ENCODE measurements around the gene BEST3.

DNA sequence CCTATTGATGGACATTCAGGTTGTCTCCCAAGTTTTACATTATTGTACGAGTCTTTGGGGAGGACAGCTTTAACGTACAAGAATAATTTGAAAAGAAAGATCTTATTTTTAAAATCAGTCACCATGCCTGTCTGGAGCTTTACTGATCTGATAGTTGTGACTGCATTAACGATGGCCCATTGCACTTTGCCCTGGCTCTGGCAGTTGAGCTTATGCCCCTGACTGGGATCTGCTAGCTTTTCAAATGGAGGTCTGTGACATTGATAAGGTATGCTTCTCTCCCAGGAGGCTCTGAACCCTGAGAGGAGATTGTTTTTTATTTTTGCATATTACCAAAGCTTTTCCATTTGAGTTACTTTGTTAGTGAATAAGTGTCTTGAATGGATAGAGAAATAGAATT lies 21.6 kb upstream of the BEST3 start:
- TF ChIP-seq ELF4 (IDR thresholded peaks at IDR 0.05) (no peak), BHLHE40 (IDR thresholded peaks at IDR 0.05; ENCODE audit: borderline replicate concordance) (no peak), SUZ12 (IDR thresholded peaks at IDR 0.05) (no peak), FOXA1 (IDR thresholded peaks at IDR 0.05) (no peak), SP1 (IDR thresholded peaks at IDR 0.05) (no peak), FOXM1 (IDR thresholded peaks at IDR 0.05; ENCODE audit: borderline replicate concordance) (no peak)
- TF ChIP-seq, protein P1, sequence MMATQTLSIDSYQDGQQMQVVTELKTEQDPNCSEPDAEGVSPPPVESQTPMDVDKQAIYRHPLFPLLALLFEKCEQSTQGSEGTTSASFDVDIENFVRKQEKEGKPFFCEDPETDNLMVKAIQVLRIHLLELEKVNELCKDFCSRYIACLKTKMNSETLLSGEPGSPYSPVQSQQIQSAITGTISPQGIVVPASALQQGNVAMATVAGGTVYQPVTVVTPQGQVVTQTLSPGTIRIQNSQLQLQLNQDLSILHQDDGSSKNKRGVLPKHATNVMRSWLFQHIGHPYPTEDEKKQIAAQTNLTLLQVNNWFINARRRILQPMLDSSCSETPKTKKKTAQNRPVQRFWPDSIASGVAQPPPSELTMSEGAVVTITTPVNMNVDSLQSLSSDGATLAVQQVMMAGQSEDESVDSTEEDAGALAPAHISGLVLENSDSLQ (IDR thresholded peaks at IDR 0.05): no peak
